Panc1 (cell line): Measurements from ENCODE around the gene PPM1D. TPM values are rescaled to one million over a fixed set of nuclear protein-coding genes. Genes with fewer than 3 reads are reported as not detected.

ENCODE experiments used
- ATAC-seq: fragments of 200-7000 bp; cut with Tn5 transposase; 2 replicates; pipeline ENCODE4 v1.9.1; 2020; ENCODE audit warnings: mild to moderate bottlenecking, moderate library complexity
- BruUV-seq: library from RNA; stranded (reverse); fragments of 400-500 nt; replicated peaks from 2 replicates; lab custom pipeline; 2021; lab: Mats Ljungman, UMichigan
- CTCF ChIA-PET: fragments of 300-600 bp; sonication (Branson Sonifier 250); formaldehyde crosslinking; loops from one replicate; lab custom pipeline; 2022; ENCODE audit warnings: antibody characterized with exemption; lab: Charles Lee
- POLR2A ChIA-PET: fragments of 300-600 bp; sonication (Branson Sonifier 250); formaldehyde crosslinking; loops from one replicate; lab custom pipeline; 2022; ENCODE audit warnings: antibody characterized with exemption; lab: Charles Lee
- DNase-seq: peaks from one replicate; pipeline ENCODE4 v3.0.0-alpha.2; 2010; ENCODE audit warnings: low read depth, low spot score
- H3K27ac ChIP-seq: 2 replicates; pipeline ENCODE4 v1.5.1; 2011; ENCODE audit warnings: mild to moderate bottlenecking, low read length, inconsistent platforms
- H3K27me3 ChIP-seq: fragments of 200-500 bp; sonication (Bioruptor generic); 2 replicates; pipeline ENCODE4 v1.6.0; 2014; ENCODE audit warnings: low read length, inconsistent platforms; ENCODE audit not compliant: control insufficient read depth, insufficient read depth
- H3K36me3 ChIP-seq: fragments of 200-500 bp; sonication (Bioruptor generic); 2 replicates; pipeline ENCODE4 v1.5.1; 2014; ENCODE audit warnings: inconsistent platforms, mild to moderate bottlenecking, low read length, moderate library complexity; ENCODE audit not compliant: control insufficient read depth, insufficient read depth
- H3K4me1 ChIP-seq: 2 replicates; pipeline ENCODE4 v1.5.1; 2011; ENCODE audit warnings: inconsistent platforms, mild to moderate bottlenecking, low read length, moderate library complexity; ENCODE audit not compliant: control insufficient read depth, insufficient read depth
- H3K4me3 ChIP-seq, 2 experiments: 2 replicates each; pipeline ENCODE4 v1.5.1; 2011 to 2012; ENCODE audit warnings: low read depth in 2 of 2, low read length in 2 of 2, mild to moderate bottlenecking in 2 of 2, inconsistent platforms in 1 of 2, moderate library complexity in 1 of 2
- H3K9me3 ChIP-seq: fragments of 200-500 bp; sonication (Bioruptor generic); 2 replicates; pipeline ENCODE4 v1.5.1; 2014; ENCODE audit warnings: low read depth, mild to moderate bottlenecking, inconsistent platforms, low read length, moderate library complexity; ENCODE audit not compliant: control insufficient read depth, insufficient read depth
- CTCF ChIP-seq: fragments of 450-650 bp; IDR thresholded peaks from 2 replicates; pipeline ENCODE4 v1.5.1; 2017; ENCODE audit warnings: mild to moderate bottlenecking
- POLR2AphosphoS5 ChIP-seq: IDR thresholded peaks from 2 replicates; pipeline ENCODE4 v1.6.1; 2012; ENCODE audit warnings: mild to moderate bottlenecking, low read depth, low read length, moderate library complexity
- REST ChIP-seq, 2 experiments: IDR thresholded peaks; 2 replicates each; pipeline ENCODE4 v1.6.1; 2011 to 2012; ENCODE audit warnings: low read depth in 2 of 2, control low read depth in 1 of 2, low read length in 1 of 2, mild to moderate bottlenecking in 1 of 2, moderate library complexity in 1 of 2; ENCODE audit not compliant: insufficient read depth in 1 of 2
- SIN3A ChIP-seq: IDR thresholded peaks from 2 replicates; pipeline ENCODE4 v1.6.1; 2012; ENCODE audit warnings: low read depth, mild to moderate bottlenecking, low read length, moderate library complexity, borderline replicate concordance; ENCODE audit not compliant: insufficient read depth
- TCF7L2 ChIP-seq: IDR thresholded peaks from 2 replicates; pipeline ENCODE4 v1.6.1; 2011; ENCODE audit warnings: mild to moderate bottlenecking, low read depth, low read length, inconsistent platforms
- in situ Hi-C: cut with HindIII; loops from 2 replicates; pipeline ENCODE4 v1.10.0; 2016; ENCODE audit warnings: low sequenced_read_pairs, low pct_unique_long_range_greater_than_20kb
- intact Hi-C: fragments of 100-400 bp; cut with micrococcal nuclease; formaldehyde crosslinking; loops from one replicate; pipeline ENCODE4 v1.10.0; 2022; ENCODE audit not compliant: unreplicated experiment
- total RNA-seq: library from RNA; stranded (reverse); gene quantifications from one replicate; pipeline ENCODE4 v1.2.1, GENCODE V29; 2021; ENCODE audit not compliant: unreplicated experiment

PPM1D gene
- total RNA-seq, 1 experiment from 2014 or later = 7.4 TPM

- ChIA-PET POLR2A (interaction anchor here (0.7 kb wide), 1 partner anchor 453 kb away, joined by 4 read pairs; no protein-coding TSS in a partner anchor), CTCF (interaction anchor here (0.6 kb wide), 1 partner anchor 163 kb away, joined by 3 read pairs; no protein-coding TSS in a partner anchor)
- no peak for ATAC-seq
- H3K27ac ChIP-seq = no peak overlapping the region
- TF ChIP-seq POLR2AphosphoS5 = no peak
- no peak for TF ChIP-seq REST (IDR thresholded peaks at IDR 0.05; ENCODE audit: insufficient read depth in 1 of 2, low read depth in 2 of 2, low read length in 1 of 2)
- no peak for TF ChIP-seq SIN3A
- TF ChIP-seq CTCF = no peak
- no peak for TF ChIP-seq TCF7L2
- intact Hi-C loops = no loop called here
- in situ Hi-C loops = no loop called here
- H3K9me3 ChIP-seq = no peaks in the 10 kb centered on the region
- no peak for DNase-seq
- BruUV-seq = no TSS peak
- no peaks in the 10 kb centered on the region for H3K36me3 ChIP-seq
- H3K27me3 ChIP-seq = no peaks in the 10 kb centered on the region
- H3K4me3 ChIP-seq = no peak overlapping the region
- H3K4me1 ChIP-seq = 0 out of 2 replicates have a peak, but pooled peaks cover 4% of the 10 kb centered on the region
Measured at GRCh38 chr17:60618080-60618479, 18.1 kb downstream of the PPM1D start.

DNA sequence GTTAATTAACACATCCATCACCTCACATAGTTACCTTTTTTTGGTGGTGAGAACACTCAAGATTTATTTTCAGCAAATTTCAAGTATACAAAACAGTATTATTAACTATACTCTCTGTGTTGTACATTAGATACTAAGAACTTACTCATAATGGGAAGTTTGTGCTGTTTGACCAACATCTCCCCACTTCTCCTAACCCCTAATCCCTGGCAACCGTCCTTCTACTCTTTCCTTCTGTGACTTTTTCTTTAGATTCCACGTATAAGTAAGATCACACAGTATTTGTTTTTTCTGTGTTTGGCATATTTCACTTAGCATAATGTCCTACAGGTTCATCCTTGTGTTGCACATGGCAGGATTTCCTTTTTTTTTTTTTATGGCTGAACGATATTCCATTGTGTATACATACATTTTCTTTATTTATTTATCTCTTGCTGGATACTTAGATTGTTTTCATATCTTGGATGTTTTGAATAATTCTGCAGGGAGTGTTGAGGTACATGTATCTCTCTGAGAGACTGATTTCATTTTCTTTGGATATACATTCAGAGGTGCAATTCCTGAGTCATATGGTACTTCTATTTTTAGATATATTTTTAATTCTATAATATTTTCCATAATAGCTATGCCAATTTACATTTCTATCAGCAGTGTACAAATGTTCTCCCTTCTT lies 19.0 kb downstream of the PPM1D start:
- ChIA-PET CTCF (no interaction called here), POLR2A (no interaction called here)
- H3K4me3 ChIP-seq = no peak overlapping the region
- no peaks in the 10 kb centered on the region for H3K27me3 ChIP-seq
- no peaks in the 10 kb centered on the region for H3K9me3 ChIP-seq
- TF ChIP-seq POLR2AphosphoS5 (no peak), TCF7L2 (no peak), REST (IDR thresholded peaks at IDR 0.05; ENCODE audit: insufficient read depth in 1 of 2, low read depth in 2 of 2, low read length in 1 of 2) (no peak), CTCF (no peak), SIN3A (no peak)
- no peak for ATAC-seq
- H3K36me3 ChIP-seq = no peaks in the 10 kb centered on the region; the same call in 1 of the 2 replicates
- BruUV-seq = no TSS peak
- in situ Hi-C loops (no loop called here), intact Hi-C loops (no loop called here)
- DNase-seq = no peak
- no peak overlapping the region for H3K27ac ChIP-seq
- H3K4me1 ChIP-seq = 0 out of 2 replicates have a peak, but pooled peaks cover 4% of the 10 kb centered on the region
